Measurements from ENCODE around the gene EFNB2.

- TF ChIP-seq CTCF (IDR thresholded peaks at IDR 0.05): no peak
- TF ChIP-seq POLR2A (IDR thresholded peaks at IDR 0.05): no peak
Observed at GRCh38 chr13:106558527-106558926, 23.1 kb upstream of the EFNB2 start.
